IMR-90 (cell line): ENCODE measurements around the gene CERS1.

ENCODE experiments used
- BHLHE40 ChIP-seq: fragments of 150-350 bp; IDR thresholded peaks from 2 replicates; pipeline ENCODE4 v1.6.1; 2016; ENCODE audit warnings: mild to moderate bottlenecking, low read depth, low read length
- CEBPB ChIP-seq: IDR thresholded peaks from 2 replicates; pipeline ENCODE4 v1.6.1; 2012; ENCODE audit warnings: low read depth, low read length, improper control_type of control experiment
- FOS ChIP-seq: fragments of 150-350 bp; IDR thresholded peaks from 2 replicates; pipeline ENCODE4 v1.6.1; 2016; ENCODE audit warnings: low read depth, low read length
- MAZ ChIP-seq: IDR thresholded peaks from 2 replicates; pipeline ENCODE4 v1.6.1; 2012; ENCODE audit warnings: low read depth, mild to moderate bottlenecking, low read length, improper control_type of control experiment, moderate library complexity, borderline replicate concordance
- POLR2A ChIP-seq: IDR thresholded peaks from 2 replicates; pipeline ENCODE4 v1.6.1; 2012; ENCODE audit warnings: mild to moderate bottlenecking, low read depth, low read length
- RFX5 ChIP-seq: IDR thresholded peaks from 2 replicates; pipeline ENCODE4 v1.8.0; 2012; ENCODE audit warnings: low read depth, mild to moderate bottlenecking, low read length, moderate library complexity
- SMC3 ChIP-seq: fragments of 150-350 bp; IDR thresholded peaks from 2 replicates; pipeline ENCODE4 v1.6.1; 2016; ENCODE audit warnings: low read depth, mild to moderate bottlenecking, antibody characterized with exemption, low read length, moderate library complexity
- USF2 ChIP-seq: fragments of 150-350 bp; IDR thresholded peaks from 2 replicates; pipeline ENCODE4 v1.6.1; 2017; ENCODE audit warnings: mild to moderate bottlenecking, antibody characterized with exemption, low read length, low read depth
- TF ChIP-seq, protein P1 (sequence below): conservative IDR thresholded peaks from 2 replicates; pipeline ENCODE4 v1.5.1; 2012; ENCODE audit warnings: mild to moderate bottlenecking, low read depth, low read length, improper control_type of control experiment

- TF ChIP-seq POLR2A (no peak), FOS (no peak), SMC3 (no peak), CEBPB (no peak), BHLHE40 (no peak), MAZ (no peak), RFX5 (no peak), USF2 (no peak)
- TF ChIP-seq, protein P1, sequence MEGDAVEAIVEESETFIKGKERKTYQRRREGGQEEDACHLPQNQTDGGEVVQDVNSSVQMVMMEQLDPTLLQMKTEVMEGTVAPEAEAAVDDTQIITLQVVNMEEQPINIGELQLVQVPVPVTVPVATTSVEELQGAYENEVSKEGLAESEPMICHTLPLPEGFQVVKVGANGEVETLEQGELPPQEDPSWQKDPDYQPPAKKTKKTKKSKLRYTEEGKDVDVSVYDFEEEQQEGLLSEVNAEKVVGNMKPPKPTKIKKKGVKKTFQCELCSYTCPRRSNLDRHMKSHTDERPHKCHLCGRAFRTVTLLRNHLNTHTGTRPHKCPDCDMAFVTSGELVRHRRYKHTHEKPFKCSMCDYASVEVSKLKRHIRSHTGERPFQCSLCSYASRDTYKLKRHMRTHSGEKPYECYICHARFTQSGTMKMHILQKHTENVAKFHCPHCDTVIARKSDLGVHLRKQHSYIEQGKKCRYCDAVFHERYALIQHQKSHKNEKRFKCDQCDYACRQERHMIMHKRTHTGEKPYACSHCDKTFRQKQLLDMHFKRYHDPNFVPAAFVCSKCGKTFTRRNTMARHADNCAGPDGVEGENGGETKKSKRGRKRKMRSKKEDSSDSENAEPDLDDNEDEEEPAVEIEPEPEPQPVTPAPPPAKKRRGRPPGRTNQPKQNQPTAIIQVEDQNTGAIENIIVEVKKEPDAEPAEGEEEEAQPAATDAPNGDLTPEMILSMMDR, result no peak
These were observed 43.2 kb upstream of the CERS1 start for GRCh38 chr19:18939163-18939562.
